NOMO-1 treated with DMSO at 0.1 percent for 48 hours (cell line): ENCODE measurements around the gene GJB1.
"Not testable (repeated sequence)": the region's sequence is repeated elsewhere in the genome, so short reads cannot be mapped to it uniquely, and the experiment has no call there.

Experiments
- DNase-seq: peaks from one replicate; lab custom pipeline; 2025; ENCODE audit not compliant: unreplicated experiment; lab: John Stamatoyannopoulos, UW

The GJB1 gene

DNA sequence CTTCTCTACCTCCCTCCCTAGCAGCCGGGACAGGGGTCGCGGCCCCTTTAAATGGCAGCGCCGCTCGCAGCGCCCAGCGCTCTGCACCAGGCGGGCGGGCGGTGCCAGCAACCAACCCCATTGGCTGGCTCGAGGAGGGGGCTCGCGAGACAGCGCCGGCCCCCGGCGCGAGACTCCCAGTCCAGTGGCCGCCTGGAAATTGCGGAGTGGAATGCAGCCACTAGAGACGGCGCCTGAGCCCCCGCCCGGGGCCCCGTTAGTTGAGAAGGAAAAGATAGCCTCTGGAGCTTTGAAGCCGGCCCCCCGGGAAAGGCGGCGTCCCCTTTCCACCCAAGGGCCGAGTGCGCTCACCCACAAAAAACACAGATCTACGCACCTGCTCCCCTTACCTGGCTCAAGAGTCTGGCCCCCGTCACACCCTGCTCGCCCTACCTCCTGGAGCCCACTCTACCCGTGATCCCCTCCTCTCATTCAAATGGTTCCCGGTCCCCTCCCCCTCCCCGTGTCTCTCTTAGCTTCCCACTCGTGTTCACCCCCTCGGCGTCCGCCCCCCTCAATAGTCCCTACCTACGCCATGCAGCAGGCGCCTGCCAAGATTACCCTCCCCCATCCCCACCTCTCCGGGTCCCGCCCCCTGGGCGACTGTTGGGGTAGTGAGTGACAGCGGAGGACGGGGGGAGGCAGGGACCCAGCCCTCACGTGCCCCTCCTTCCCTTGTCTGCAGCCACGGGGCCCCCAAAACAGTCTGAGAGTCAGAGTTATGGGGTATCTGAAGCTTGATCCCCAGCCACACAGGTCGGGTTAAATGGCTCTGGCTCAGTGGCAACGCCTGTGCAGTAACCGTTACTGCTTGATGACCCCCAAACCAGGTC, 31.3 kb downstream of the GJB1 start, which contains the start of gene ZMYM3:
ZMYM3 (minus strand) TSS at position 49 of the 872 bp plus-strand sequence. CDS start 885 bp downstream, outside the sequence.
- peak; percentile 82 for DNase-seq

- no peak for DNase-seq
Observed at GRCh38 chrX:71256051-71256450, 33.0 kb downstream of the GJB1 start.

- no peak for DNase-seq
Observed at GRCh38 chrX:71256856-71257255, 33.8 kb downstream of the GJB1 start.

DNA sequence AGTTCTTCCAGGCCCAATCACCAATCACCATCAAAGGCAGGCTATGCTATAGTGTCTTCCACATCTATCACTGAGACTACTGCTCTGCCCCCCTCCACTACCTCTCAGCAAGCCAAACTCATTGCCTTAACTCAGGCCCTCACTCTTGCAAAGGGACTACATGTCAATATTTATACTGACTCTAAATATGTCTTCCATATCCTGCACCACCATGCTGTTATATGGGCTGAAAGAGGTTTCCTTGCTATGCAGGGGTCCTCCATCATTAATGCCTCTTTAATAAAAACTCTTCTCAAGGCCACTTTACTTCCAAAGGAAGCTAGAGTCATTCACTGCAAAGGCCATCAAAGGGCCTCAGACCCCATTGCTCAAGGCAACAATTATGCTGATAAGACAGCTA, 45.6 kb downstream of the GJB1 start:
- DNase-seq = not testable (repeated sequence)

DNA sequence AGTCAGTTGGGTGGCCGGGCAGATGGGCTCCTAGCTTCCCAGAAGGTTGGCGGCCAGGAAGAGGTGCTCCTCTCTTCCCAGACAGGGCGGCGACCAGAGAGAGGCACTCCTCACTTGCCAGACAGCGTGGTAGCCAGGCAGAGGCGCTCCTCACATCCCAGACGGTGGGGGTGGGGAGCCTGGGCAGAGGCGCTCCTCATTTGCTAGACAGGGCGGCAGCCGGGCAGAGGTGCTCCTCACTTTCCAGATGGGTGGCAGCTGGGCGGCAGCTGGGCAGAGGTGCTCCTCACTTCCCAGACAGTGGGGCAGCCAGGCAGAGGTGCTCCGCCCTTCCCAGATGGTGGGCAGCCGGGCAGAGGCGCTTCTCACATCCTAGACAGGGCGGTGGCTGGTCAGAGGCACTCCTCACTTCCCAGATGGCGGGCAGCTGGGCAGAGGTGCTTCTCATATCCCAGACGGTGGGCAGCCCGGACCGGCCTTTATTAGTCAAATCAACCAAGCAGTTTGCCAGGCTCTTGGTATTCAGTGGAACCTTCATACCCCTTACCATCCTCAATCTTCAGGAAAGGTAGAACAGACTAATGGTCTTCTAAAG, 46.9 kb downstream of the GJB1 start:
- no peak for DNase-seq

GRCh38 chrX:71272313-71272712, 49.3 kb downstream of the GJB1 start:
- not testable (repeated sequence) for DNase-seq
